ENCODE measurements around the gene LMCD1. TPM values are rescaled to one million over a fixed set of nuclear protein-coding genes. Genes with fewer than 3 reads are reported as not detected.

The LMCD1 gene
- polyA plus RNA-seq, 2 of the 4 experiments (the other 2 are of a cell fraction) = 64.3 to 85.4 TPM

- no peak overlapping the region for H3K4me3 ChIP-seq
- no peaks in the 10 kb centered on the region for H3K9me3 ChIP-seq
- FAIRE-seq (no peak), ATAC-seq (no peak), DNase-seq (ENCODE audit: low read depth in 1 of 2, low spot score in 1 of 2) (no peak)
- TF ChIP-seq TFCP2L1 (CRISPR knock-in tag; IDR thresholded peaks at IDR 0.05) = no peak
- TF ChIP-seq HOXB5 (CRISPR knock-in tag; IDR thresholded peaks at IDR 0.05) = no peak
- no peak for TF ChIP-seq MYC (IDR thresholded peaks at IDR 0.05; ENCODE audit: borderline replicate concordance, low read length)
- no peak for TF ChIP-seq USF2 (IDR thresholded peaks at IDR 0.05)
- no peak for TF ChIP-seq NR3C1 (IDR thresholded peaks at IDR 0.05)
- no peak for TF ChIP-seq RAD21 (conservative IDR thresholded peaks at IDR 0.05 in 1 of 2, IDR thresholded peaks at IDR 0.05 in 1 of 2)
- TF ChIP-seq EP300 (IDR thresholded peaks at IDR 0.05) = no peak
- ChIA-PET CTCF (interaction anchor here (1.9 kb wide), 1 partner anchor 107 kb away, joined by 7 read pairs; no protein-coding TSS in a partner anchor), POLR2A (no interaction called here)
- no peak overlapping the region for H3K4me2 ChIP-seq
- no peaks in the 10 kb centered on the region for H3K4me1 ChIP-seq
- 83% methylated on average over 1 of the region's 1 CpG for WGBS (ENCODE audit: missing lambda C conversion rate)
- H3K27ac ChIP-seq = no peak overlapping the region
These were observed 47.7 kb downstream of the LMCD1 start for GRCh38 chr3:8549354-8549753.

- H3K4me1 ChIP-seq = no peaks in the 10 kb centered on the region
- TF ChIP-seq HEYL (CRISPR knock-in tag; IDR thresholded peaks at IDR 0.05) (no peak), FOXS1 (CRISPR knock-in tag; IDR thresholded peaks at IDR 0.05) (no peak), KDM5A (IDR thresholded peaks at IDR 0.05) (no peak), RAD21 (conservative IDR thresholded peaks at IDR 0.05 in 1 of 2, IDR thresholded peaks at IDR 0.05 in 1 of 2) (no peak), NFE2L2 (conservative IDR thresholded peaks at IDR 0.05; ENCODE audit: low read length) (no peak), ZC3H11A (IDR thresholded peaks at IDR 0.05) (no peak), JUN (IDR thresholded peaks at IDR 0.05) (no peak), HMGXB4 (CRISPR knock-in tag; IDR thresholded peaks at IDR 0.05; ENCODE audit: borderline replicate concordance) (no peak), CEBPB (IDR thresholded peaks at IDR 0.05) (no peak), EHF (CRISPR knock-in tag; IDR thresholded peaks at IDR 0.05) (no peak), RNF2 (IDR thresholded peaks at IDR 0.05; ENCODE audit: borderline replicate concordance, low read depth) (no peak), RCOR1 (IDR thresholded peaks at IDR 0.05; ENCODE audit: low read depth, low read length) (no peak), CBX2 (IDR thresholded peaks at IDR 0.05; ENCODE audit: borderline replicate concordance, low read depth) (no peak), ZFP36 (IDR thresholded peaks at IDR 0.05; ENCODE audit: borderline replicate concordance, partially characterized antibody) (no peak), NPAS2 (CRISPR knock-in tag; IDR thresholded peaks at IDR 0.05; ENCODE audit: borderline replicate concordance) (no peak), PHF8 (IDR thresholded peaks at IDR 0.05; ENCODE audit: borderline replicate concordance, low read depth) (no peak)
- TF ChIP-seq, protein P1, sequence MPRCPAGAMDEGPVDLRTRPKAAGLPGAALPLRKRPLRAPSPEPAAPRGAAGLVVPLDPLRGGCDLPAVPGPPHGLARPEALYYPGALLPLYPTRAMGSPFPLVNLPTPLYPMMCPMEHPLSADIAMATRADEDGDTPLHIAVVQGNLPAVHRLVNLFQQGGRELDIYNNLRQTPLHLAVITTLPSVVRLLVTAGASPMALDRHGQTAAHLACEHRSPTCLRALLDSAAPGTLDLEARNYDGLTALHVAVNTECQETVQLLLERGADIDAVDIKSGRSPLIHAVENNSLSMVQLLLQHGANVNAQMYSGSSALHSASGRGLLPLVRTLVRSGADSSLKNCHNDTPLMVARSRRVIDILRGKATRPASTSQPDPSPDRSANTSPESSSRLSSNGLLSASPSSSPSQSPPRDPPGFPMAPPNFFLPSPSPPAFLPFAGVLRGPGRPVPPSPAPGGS (IDR thresholded peaks at IDR 0.05) = no peak
- TF ChIP-seq, protein P2, sequence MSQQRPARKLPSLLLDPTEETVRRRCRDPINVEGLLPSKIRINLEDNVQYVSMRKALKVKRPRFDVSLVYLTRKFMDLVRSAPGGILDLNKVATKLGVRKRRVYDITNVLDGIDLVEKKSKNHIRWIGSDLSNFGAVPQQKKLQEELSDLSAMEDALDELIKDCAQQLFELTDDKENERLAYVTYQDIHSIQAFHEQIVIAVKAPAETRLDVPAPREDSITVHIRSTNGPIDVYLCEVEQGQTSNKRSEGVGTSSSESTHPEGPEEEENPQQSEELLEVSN (IDR thresholded peaks at IDR 0.05; ENCODE audit: borderline replicate concordance, low read depth) = no peak
- TF ChIP-seq, protein P3, sequence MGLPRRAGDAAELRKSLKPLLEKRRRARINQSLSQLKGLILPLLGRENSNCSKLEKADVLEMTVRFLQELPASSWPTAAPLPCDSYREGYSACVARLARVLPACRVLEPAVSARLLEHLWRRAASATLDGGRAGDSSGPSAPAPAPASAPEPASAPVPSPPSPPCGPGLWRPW (IDR thresholded peaks at IDR 0.05) = no peak
- no peak for DNase-seq (ENCODE audit: low read depth in 1 of 2, low spot score in 1 of 2)
- no peak for FAIRE-seq
- ATAC-seq = no peak
- no peak overlapping the region for H3K27ac ChIP-seq
- no peak overlapping the region for H3K4me2 ChIP-seq
- ChIA-PET POLR2A (no interaction called here), CTCF (no interaction called here)
- WGBS (ENCODE audit: missing lambda C conversion rate) = 87% methylated on average over 6 of the region's 6 CpGs
- H3K9me3 ChIP-seq = no peaks in the 10 kb centered on the region
- no peak overlapping the region for H3K4me3 ChIP-seq
These were observed 49.0 kb downstream of the LMCD1 start for GRCh38 chr3:8550611-8551010.
